A549 (cell line): ENCODE results near the gene PRKD1. TPM values are rescaled to one million over a fixed set of nuclear protein-coding genes. Genes with fewer than 3 reads are reported as not detected.

ENCODE experiments used
- ATAC-seq, 2 experiments: fragments of 200-7000 bp in 1 of 2; fragments of >200 bp in 1 of 2; cut with Nextera tagmentation in 1 of 2; cut with Tn5 transposase in 1 of 2; 3 replicates each; pipeline versions ENCODE4 v1.8.0 to v1.9.1; 2018 to 2020; ENCODE audit warnings: mild to moderate bottlenecking in 1 of 2, moderate library complexity in 1 of 2
- CTCF ChIA-PET: fragments of 300-600 bp; sonication (Branson Sonifier 250); formaldehyde crosslinking; extraction: SDS; loops from one replicate; lab custom pipeline; 2021; ENCODE audit warnings: antibody characterized with exemption, inconsistent platforms; lab: Yijun Ruan, JAX
- POLR2A ChIA-PET: fragments of 350-600 bp; formaldehyde crosslinking; extraction: SDS; loops from one replicate; lab custom pipeline; 2021; ENCODE audit warnings: antibody characterized with exemption, inconsistent platforms; lab: Yijun Ruan, JAX
- DNase-seq, 2 experiments: peaks; one replicate each; pipeline versions ENCODE4 v3.0.0 to v3.0.0-alpha.2; 2011 to 2016; ENCODE audit warnings: low read depth in 1 of 2, low spot score in 1 of 2
- FAIRE-seq: peaks from 2 replicates; lab custom pipeline; 2011; peaks lifted over from hg19 to GRCh38; lab: Jason Lieb, UNC
- H3K27ac ChIP-seq, 2 experiments: fragments of >200 bp; sonication (Bioruptor Twin); formaldehyde crosslinking; 3 replicates each; pipeline ENCODE4 v1.5.1; 2016 to 2017
- H3K4me1 ChIP-seq: fragments of >200 bp; sonication (Bioruptor Twin); formaldehyde crosslinking; 3 replicates; pipeline ENCODE4 v1.6.1; 2016
- H3K4me2 ChIP-seq: fragments of >200 bp; sonication (Bioruptor Twin); formaldehyde crosslinking; 3 replicates; pipeline ENCODE4 v1.6.1; 2016
- H3K4me3 ChIP-seq: fragments of >200 bp; sonication (Bioruptor Twin); formaldehyde crosslinking; 3 replicates; pipeline ENCODE4 v1.5.1; 2016
- H3K9me3 ChIP-seq: fragments of >200 bp; sonication (Bioruptor Twin); formaldehyde crosslinking; 3 replicates; pipeline ENCODE4 v1.6.1; 2016
- CBX8 ChIP-seq: fragments of 200-600 bp; sonication (generic); IDR thresholded peaks from 2 replicates; pipeline ENCODE4 v1.6.1; 2016
- CEBPB ChIP-seq, 2 experiments: fragments of >200 bp in 1 of 2; sonication (Bioruptor Twin) in 1 of 2; formaldehyde crosslinking in 1 of 2; IDR thresholded peaks; 2 replicates each; pipeline ENCODE4 v1.6.1; 2012 to 2016
- CHD2 ChIP-seq: fragments of 150-350 bp; IDR thresholded peaks from 2 replicates; pipeline ENCODE4 v1.6.1; 2014; ENCODE audit warnings: low read length; ENCODE audit not compliant: partially characterized antibody
- CHD4 ChIP-seq: fragments of 200-600 bp; sonication (generic); IDR thresholded peaks from 2 replicates; pipeline ENCODE4 v1.6.1; 2016; ENCODE audit warnings: antibody characterized with exemption, mild to moderate bottlenecking, borderline replicate concordance
- EHMT2 ChIP-seq: fragments of 200-600 bp; sonication (generic); IDR thresholded peaks from 2 replicates; pipeline ENCODE4 v1.6.1; 2016; ENCODE audit warnings: antibody characterized with exemption, low read depth, mild to moderate bottlenecking, moderate library complexity
- EP300 ChIP-seq, 2 experiments: fragments of >200 bp; sonication (Bioruptor Twin); formaldehyde crosslinking; IDR thresholded peaks; 2 replicates in 1 of 2; 3 replicates in 1 of 2; pipeline ENCODE4 v1.6.1; 2016 to 2017
- ESRRA ChIP-seq: fragments of 150-350 bp; IDR thresholded peaks from 2 replicates; pipeline ENCODE4 v1.6.1; 2014; ENCODE audit warnings: mild to moderate bottlenecking, low read length, borderline replicate concordance
- FOSL2 ChIP-seq, 2 experiments: fragments of 450-650 bp in 1 of 2; fragments of >200 bp in 1 of 2; sonication (Bioruptor Twin) in 1 of 2; formaldehyde crosslinking; IDR thresholded peaks; 2 replicates each; pipeline versions ENCODE4 v1.5.0 to v1.6.1; 2016 to 2020; ENCODE audit warnings: mild to moderate bottlenecking in 1 of 2, moderate library complexity in 1 of 2
- FOXS1 ChIP-seq: fragments of 250-450 bp; sonication (Bioruptor Pico); IDR thresholded peaks from 2 replicates; pipeline ENCODE4 v1.5.0; 2020; ENCODE audit warnings: mild to moderate bottlenecking, moderate library complexity
- HOXB13 ChIP-seq: fragments of 250-450 bp; sonication (Bioruptor Pico); IDR thresholded peaks from 2 replicates; pipeline ENCODE4 v1.5.0; 2020; ENCODE audit warnings: low read depth, mild to moderate bottlenecking, moderate library complexity
- JUN ChIP-seq, 2 experiments: fragments of >200 bp; sonication (Bioruptor Twin); formaldehyde crosslinking; IDR thresholded peaks; 2 replicates in 1 of 2; 3 replicates in 1 of 2; pipeline ENCODE4 v1.6.1; 2016 to 2017
- JUNB ChIP-seq: fragments of >200 bp; sonication (Bioruptor Twin); formaldehyde crosslinking; IDR thresholded peaks from 2 replicates; pipeline ENCODE4 v1.6.1; 2016
- KDM5A ChIP-seq: fragments of 200-600 bp; sonication (generic); IDR thresholded peaks from 2 replicates; pipeline ENCODE4 v1.6.1; 2016; ENCODE audit warnings: antibody characterized with exemption, mild to moderate bottlenecking
- MAFK ChIP-seq: fragments of 450-650 bp; IDR thresholded peaks from 2 replicates; pipeline ENCODE4 v1.6.1; 2014; ENCODE audit not compliant: partially characterized antibody
- MAX ChIP-seq: IDR thresholded peaks from 2 replicates; pipeline ENCODE4 v1.6.1; 2012
- MAZ ChIP-seq: fragments of 150-350 bp; IDR thresholded peaks from 2 replicates; pipeline ENCODE4 v1.6.1; 2014; ENCODE audit warnings: antibody characterized with exemption, low read depth, low read length, borderline replicate concordance
- MYC ChIP-seq: IDR thresholded peaks from 2 replicates; pipeline ENCODE4 v1.6.1; 2012; ENCODE audit warnings: mild to moderate bottlenecking, inconsistent platforms, low read length, improper control_type of control experiment, borderline replicate concordance
- NFE2L2 ChIP-seq: fragments of 150-350 bp; conservative IDR thresholded peaks from 2 replicates; pipeline ENCODE4 v1.6.1; 2014; ENCODE audit warnings: low read length
- NPAS2 ChIP-seq: fragments of 250-450 bp; sonication (Bioruptor Pico); IDR thresholded peaks from 2 replicates; pipeline ENCODE4 v1.8.0; 2022; ENCODE audit warnings: mild to moderate bottlenecking, moderate library complexity, borderline replicate concordance
- NR3C1 ChIP-seq: fragments of >200 bp; sonication (Bioruptor Twin); formaldehyde crosslinking; IDR thresholded peaks from 3 replicates; pipeline ENCODE4 v1.6.1; 2017
- PHF8 ChIP-seq: fragments of 200-600 bp; sonication (generic); IDR thresholded peaks from 2 replicates; pipeline ENCODE4 v1.6.1; 2016; ENCODE audit warnings: low read depth, mild to moderate bottlenecking, antibody characterized with exemption, moderate library complexity, borderline replicate concordance
- POLR2AphosphoS2 ChIP-seq: conservative IDR thresholded peaks from 2 replicates; pipeline ENCODE4 v1.6.1; 2012; ENCODE audit warnings: low read length, improper control_type of control experiment, inconsistent platforms
- RFX5 ChIP-seq: fragments of 450-650 bp; IDR thresholded peaks from 2 replicates; pipeline ENCODE4 v1.7.1; 2014; ENCODE audit warnings: antibody characterized with exemption, mild to moderate bottlenecking, moderate library complexity
- RNF2 ChIP-seq: fragments of 200-600 bp; sonication (generic); IDR thresholded peaks from 2 replicates; pipeline ENCODE4 v1.6.1; 2016; ENCODE audit warnings: low read depth, mild to moderate bottlenecking, antibody characterized with exemption, moderate library complexity, borderline replicate concordance
- TFCP2L1 ChIP-seq: fragments of 250-450 bp; sonication (Bioruptor Pico); IDR thresholded peaks from 2 replicates; pipeline ENCODE4 v1.5.0; 2021; ENCODE audit warnings: mild to moderate bottlenecking
- TP53 ChIP-seq: fragments of 250-450 bp; sonication (Bioruptor Pico); IDR thresholded peaks from 2 replicates; pipeline ENCODE4 v1.5.0; 2021; ENCODE audit warnings: mild to moderate bottlenecking, moderate library complexity
- ZNF302 ChIP-seq: fragments of 250-450 bp; sonication (Bioruptor Pico); IDR thresholded peaks from 2 replicates; pipeline ENCODE4 v1.9.0; 2021; ENCODE audit warnings: inconsistent platforms, mild to moderate bottlenecking, moderate library complexity
- WGBS: methylation state at CpG from one replicate; pipeline ENCODE4 v1.1.6; 2017; ENCODE audit errors: missing lambda C conversion rate; 5-methylcytosine and 5-hydroxymethylcytosine counted together
- polyA plus RNA-seq, 4 experiments: library from polyadenylated mRNA; depleted of rRNA in 3 of 4; stranded (reverse); fragments of >200 nt; fragmentation: RNase III in 1 of 4; extraction: RNeasy Plus Mini Kit Qiagen cat#74134 plus additional on column Dnase treatment in 1 of 4; gene quantifications; 2 replicates in 3 of 4; 3 replicates in 1 of 4; pipeline ENCODE4 v1.2.3, GENCODE V29; 2011 to 2017
- TF ChIP-seq, protein P1 (sequence below): fragments of >200 bp; sonication (Bioruptor Twin); formaldehyde crosslinking; IDR thresholded peaks from 3 replicates; pipeline ENCODE4 v1.5.1; 2016

Gene PRKD1
- polyA plus RNA-seq, 2 of the 4 experiments (the other 2 are of a cell fraction): 3.0 to 7.8 TPM

GRCh38 chr14:29911810-29912209 lies 15.8 kb downstream of the PRKD1 start:
- FAIRE-seq: no peak

DNA sequence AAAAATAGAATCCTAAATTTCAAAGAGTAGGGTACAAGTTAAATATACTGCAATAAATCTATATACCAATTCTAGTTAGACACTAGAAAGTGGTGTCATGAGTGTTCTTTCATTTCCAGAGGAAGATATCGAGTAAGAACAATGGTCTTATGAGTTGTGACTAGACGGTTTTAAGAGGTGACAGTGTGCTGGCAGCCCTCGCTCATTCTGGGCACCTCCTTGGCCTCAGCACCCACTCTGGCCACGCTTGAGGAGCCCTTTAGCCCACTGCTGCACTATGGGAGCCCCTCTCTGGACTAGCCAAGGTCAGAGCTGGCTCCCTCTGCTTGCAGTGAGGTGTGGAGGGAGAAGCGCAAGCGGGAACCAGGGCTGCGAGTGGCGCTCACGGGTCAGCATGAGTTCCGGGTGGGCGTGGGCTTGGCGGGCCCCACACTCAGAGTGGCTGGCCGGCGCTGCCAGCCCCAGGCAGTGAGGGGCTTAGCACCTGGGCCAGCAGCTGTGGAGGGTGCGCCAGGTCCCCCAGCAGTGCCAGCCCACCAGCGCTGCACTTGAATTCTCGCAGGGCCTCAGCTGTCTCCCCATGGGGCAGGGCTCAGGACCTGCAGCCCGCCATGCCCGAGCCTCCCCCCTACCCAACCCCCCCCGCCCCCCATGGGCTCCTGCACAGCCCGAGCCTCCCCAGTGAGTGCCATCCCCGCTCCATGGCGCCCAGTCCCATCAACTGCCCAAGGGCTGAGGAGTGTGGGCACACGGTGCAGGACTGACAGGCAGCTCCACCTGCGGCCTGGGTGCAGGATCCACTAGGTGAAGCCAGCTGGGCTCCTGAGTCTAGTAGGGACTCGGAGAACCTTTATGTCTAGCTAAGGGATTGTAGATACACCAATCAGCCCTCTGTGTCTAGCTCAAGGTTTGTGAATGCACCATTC lies 18.7 kb downstream of the PRKD1 start:
- Histone ChIP-seq H3K4me2 (no peak overlapping the region), H3K4me1 (peaks cover 16% of the 10 kb centered on the region), H3K27ac (no peak overlapping the region), H3K9me3 (no peaks in the 10 kb centered on the region), H3K4me3 (no peak overlapping the region)
- ChIA-PET CTCF (interaction anchor here (0.6 kb wide), 1 partner anchor 18 kb away, joined by 3 read pairs; no protein-coding TSS in a partner anchor), POLR2A (no interaction called here)
- no peak for TF ChIP-seq MAX
- TF ChIP-seq CHD2: no peak
- TF ChIP-seq NR3C1: no peak
- no peak for TF ChIP-seq CHD4
- TF ChIP-seq JUN (IDR thresholded peaks at IDR 0.05): no peak
- TF ChIP-seq ESRRA: no peak
- TF ChIP-seq MAZ: no peak
- ATAC-seq (no peak), FAIRE-seq (no peak), DNase-seq (no peak)
- WGBS: 81% methylated on average over 7 of the region's 26 CpGs

More at GRCh38 chr14:29911810-29912209, 15.8 kb downstream of the PRKD1 start:
- H3K9me3 ChIP-seq: no peaks in the 10 kb centered on the region
- TF ChIP-seq MYC: no peak
- TF ChIP-seq MAFK: peak; percentile 72
- no peak for TF ChIP-seq CBX8
- TF ChIP-seq, all 56 proteins: peak for 1
- Histone ChIP-seq H3K4me3 (no peak overlapping the region), H3K27ac (no peak overlapping the region), H3K4me2 (no peak overlapping the region), H3K4me1 (peaks cover 7% of the 10 kb centered on the region)
- CTCF ChIA-PET: no interaction called here
- POLR2A ChIA-PET: no interaction called here
- DNase-seq (no peak), ATAC-seq (no peak)
- 42% methylated on average over 3 of the region's 3 CpGs for WGBS

DNA sequence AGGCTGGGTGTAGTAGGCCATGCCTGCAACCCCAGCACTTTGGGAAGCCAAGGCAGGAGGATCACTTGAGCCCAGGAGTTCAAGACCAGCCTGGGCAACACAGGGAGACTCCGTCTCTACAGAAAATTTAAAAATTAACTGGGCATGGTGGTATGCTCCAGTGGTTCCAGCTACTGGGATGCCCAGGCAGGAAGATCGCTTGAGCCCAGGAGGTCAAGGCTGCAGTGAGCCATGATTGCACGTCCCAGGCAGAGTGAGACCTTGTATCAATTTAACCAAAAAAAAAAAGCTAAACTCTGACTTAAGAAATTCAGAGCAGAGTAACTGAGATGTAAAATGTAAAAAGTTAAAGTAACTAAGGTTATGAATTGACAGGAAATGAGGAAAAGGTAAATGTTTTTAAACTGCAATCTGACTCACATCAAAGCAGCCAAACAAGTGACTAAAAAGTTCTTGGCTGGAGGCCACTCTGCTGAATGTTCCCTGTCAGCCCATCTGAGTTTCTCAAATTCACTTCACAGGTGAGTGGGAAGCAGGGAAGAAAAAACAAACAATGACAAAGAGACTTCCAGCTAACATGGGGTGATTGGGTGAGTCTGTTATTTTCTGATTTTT lies 21.3 kb downstream of the PRKD1 start:
- CTCF ChIA-PET: interaction anchor here (0.9 kb wide), 1 partner anchor 23 kb away, joined by 3 read pairs; no protein-coding TSS in a partner anchor
- H3K9me3 ChIP-seq: no peaks in the 10 kb centered on the region
- 32% methylated on average over 3 of the region's 3 CpGs for WGBS
- H3K4me3 ChIP-seq: no peak overlapping the region
- POLR2A ChIA-PET: no interaction called here
- peaks cover 16% of the 10 kb centered on the region for H3K4me1 ChIP-seq
- peak overlapping the region; percentile 59 for H3K4me2 ChIP-seq
- TF ChIP-seq ZNF302 (no peak), JUNB (0 out of 2 replicates have a peak, but pooled peaks have one; percentile 19), CEBPB (IDR thresholded peaks at IDR 0.05) (no peak), TFCP2L1 (CRISPR knock-in tag) (no peak), TP53 (CRISPR knock-in tag) (no peak), JUN (IDR thresholded peaks at IDR 0.05) (no peak)
- ATAC-seq: peak; percentile 28 to 54; a peak in 4 of 6 replicates
- peak in 1 of 2 experiments; percentile 27 for DNase-seq
- peak overlapping the region in 1 of 2 experiments; percentile 40; a peak in 2 of 6 replicates for H3K27ac ChIP-seq
- FAIRE-seq: no peak

GRCh38 chr14:29905543-29905942 lies 22.1 kb downstream of the PRKD1 start:
- WGBS: 66% methylated on average over 7 of the region's 7 CpGs
- no peak for DNase-seq
- Histone ChIP-seq H3K4me1 (peaks cover 16% of the 10 kb centered on the region), H3K9me3 (no peaks in the 10 kb centered on the region), H3K27ac (no peak overlapping the region), H3K4me3 (no peak overlapping the region), H3K4me2 (no peak overlapping the region)
- ATAC-seq: no peak
- ChIA-PET POLR2A (no interaction called here), CTCF (no interaction called here)
- no peak for FAIRE-seq
- TF ChIP-seq RFX5 (no peak), EHMT2 (no peak), CEBPB (IDR thresholded peaks at IDR 0.05) (no peak), FOSL2 (IDR thresholded peaks at IDR 0.05) (no peak), FOSL2 (CRISPR knock-in tag; IDR thresholded peaks at IDR 0.05) (no peak), NPAS2 (CRISPR knock-in tag) (no peak), HOXB13 (no peak), MAFK (no peak), FOXS1 (CRISPR knock-in tag) (no peak), NFE2L2 (no peak), KDM5A (no peak), EP300 (IDR thresholded peaks at IDR 0.05) (no peak), RNF2 (no peak), POLR2AphosphoS2 (no peak), PHF8 (no peak)
- TF ChIP-seq, protein P1, sequence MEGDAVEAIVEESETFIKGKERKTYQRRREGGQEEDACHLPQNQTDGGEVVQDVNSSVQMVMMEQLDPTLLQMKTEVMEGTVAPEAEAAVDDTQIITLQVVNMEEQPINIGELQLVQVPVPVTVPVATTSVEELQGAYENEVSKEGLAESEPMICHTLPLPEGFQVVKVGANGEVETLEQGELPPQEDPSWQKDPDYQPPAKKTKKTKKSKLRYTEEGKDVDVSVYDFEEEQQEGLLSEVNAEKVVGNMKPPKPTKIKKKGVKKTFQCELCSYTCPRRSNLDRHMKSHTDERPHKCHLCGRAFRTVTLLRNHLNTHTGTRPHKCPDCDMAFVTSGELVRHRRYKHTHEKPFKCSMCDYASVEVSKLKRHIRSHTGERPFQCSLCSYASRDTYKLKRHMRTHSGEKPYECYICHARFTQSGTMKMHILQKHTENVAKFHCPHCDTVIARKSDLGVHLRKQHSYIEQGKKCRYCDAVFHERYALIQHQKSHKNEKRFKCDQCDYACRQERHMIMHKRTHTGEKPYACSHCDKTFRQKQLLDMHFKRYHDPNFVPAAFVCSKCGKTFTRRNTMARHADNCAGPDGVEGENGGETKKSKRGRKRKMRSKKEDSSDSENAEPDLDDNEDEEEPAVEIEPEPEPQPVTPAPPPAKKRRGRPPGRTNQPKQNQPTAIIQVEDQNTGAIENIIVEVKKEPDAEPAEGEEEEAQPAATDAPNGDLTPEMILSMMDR: no peak
